Ectodermal cell (in vitro differentiated cells): ENCODE data around the gene TRIM61.
"Not testable (repeated sequence)": the region's sequence is repeated elsewhere in the genome, so short reads cannot be mapped to it uniquely, and the experiment has no call there.

Experiments used
- H3K27ac ChIP-seq: 2 replicates; pipeline ENCODE4 v1.7.0; 2013; ENCODE audit warnings: mild to moderate bottlenecking, low read depth, low read length; ENCODE audit not compliant: insufficient read depth, poor library complexity, severe bottlenecking
- H3K27me3 ChIP-seq: 2 replicates; pipeline ENCODE4 v1.7.0; 2013; ENCODE audit warnings: mild to moderate bottlenecking, low read length; ENCODE audit not compliant: insufficient read depth, control insufficient read depth, poor library complexity, severe bottlenecking
- H3K36me3 ChIP-seq: one replicate; pipeline ENCODE4 v1.7.0; 2013; ENCODE audit warnings: low read length; ENCODE audit not compliant: control insufficient read depth, insufficient read depth
- H3K4me1 ChIP-seq: one replicate; pipeline ENCODE4 v1.7.0; 2013; ENCODE audit warnings: low read length; ENCODE audit not compliant: control insufficient read depth, insufficient read depth
- H3K4me3 ChIP-seq: 2 replicates; pipeline ENCODE4 v1.7.0; 2013; ENCODE audit warnings: low read depth, low read length, control low read depth; ENCODE audit not compliant: insufficient read depth
- H3K9me3 ChIP-seq: 2 replicates; pipeline ENCODE4 v1.7.0; 2013; ENCODE audit warnings: mild to moderate bottlenecking, low read length, moderate library complexity; ENCODE audit not compliant: control insufficient read depth
- WGBS, 2 experiments: methylation state at CpG; one replicate each; pipeline ENCODE4 v1.1.7; 2013; ENCODE audit warnings: missing lambda C conversion rate in 2 of 2; 5-methylcytosine and 5-hydroxymethylcytosine counted together

Gene TRIM61

GRCh38 chr4:165006456-165006855, 29.0 kb upstream of the TRIM61 start:
- Histone ChIP-seq H3K4me1 (no peaks in the 10 kb centered on the region), H3K4me3 (no peak overlapping the region), H3K36me3 (no peaks in the 10 kb centered on the region), H3K27ac (no peak overlapping the region), H3K9me3 (no peaks in the 10 kb centered on the region), H3K27me3 (no peaks in the 10 kb centered on the region)
- WGBS, 2 experiments = 92 to 96% methylated on average over 9 of the region's 9 CpGs

- Histone ChIP-seq H3K27me3 (no peaks in the 10 kb centered on the region), H3K36me3 (no peaks in the 10 kb centered on the region), H3K4me1 (no peaks in the 10 kb centered on the region), H3K9me3 (no peaks in the 10 kb centered on the region), H3K4me3 (no peak overlapping the region), H3K27ac (no peak overlapping the region)
- 94 to 96% methylated on average over 6 of the region's 6 CpGs for WGBS, 2 experiments
These were observed 28.0 kb upstream of the TRIM61 start for GRCh38 chr4:165005352-165005925.

GRCh38 chr4:165001957-165002356, 24.5 kb upstream of the TRIM61 start:
- not testable (repeated sequence) for H3K4me3 ChIP-seq, H3K9me3 ChIP-seq, H3K27ac ChIP-seq, H3K4me1 ChIP-seq, H3K27me3 ChIP-seq, H3K36me3 ChIP-seq
- 69 to 71% methylated on average over 1 to 4 of the region's 4 CpGs for WGBS, 2 experiments

GRCh38 chr4:164998526-164999080, 21.1 kb upstream of the TRIM61 start:
- WGBS, 2 experiments = 78 to 80% methylated on average over 2 of the region's 2 CpGs
- H3K4me1 ChIP-seq, H3K4me3 ChIP-seq, H3K27me3 ChIP-seq, H3K9me3 ChIP-seq, H3K36me3 ChIP-seq, H3K27ac ChIP-seq: not testable (repeated sequence)

GRCh38 chr4:164997941-164998340, 20.5 kb upstream of the TRIM61 start:
- H3K27me3 ChIP-seq = no peaks in the 10 kb centered on the region
- no peak overlapping the region for H3K4me3 ChIP-seq
- WGBS, 2 experiments = 95 to 98% methylated on average over 6 of the region's 6 CpGs

GRCh38 chr4:164997324-164997723, 19.9 kb upstream of the TRIM61 start:
- Histone ChIP-seq H3K4me3 (no peak overlapping the region), H3K27me3 (no peaks in the 10 kb centered on the region), H3K4me1 (no peaks in the 10 kb centered on the region), H3K36me3 (no peaks in the 10 kb centered on the region), H3K27ac (no peak overlapping the region), H3K9me3 (no peaks in the 10 kb centered on the region)
- WGBS, 2 experiments = 91 to 94% methylated on average over 2 of the region's 2 CpGs

More at GRCh38 chr4:164997941-164998340, 20.5 kb upstream of the TRIM61 start:
- no peaks in the 10 kb centered on the region for H3K36me3 ChIP-seq
- H3K27ac ChIP-seq = no peak overlapping the region
- H3K4me1 ChIP-seq = no peaks in the 10 kb centered on the region
- no peaks in the 10 kb centered on the region for H3K9me3 ChIP-seq

- H3K4me1 ChIP-seq, H3K9me3 ChIP-seq, H3K4me3 ChIP-seq, H3K27ac ChIP-seq, H3K36me3 ChIP-seq, H3K27me3 ChIP-seq: not testable (repeated sequence)
- 86 to 87% methylated on average over 5 to 6 of the region's 6 CpGs for WGBS, 2 experiments
These were observed 18.7 kb upstream of the TRIM61 start for GRCh38 chr4:164996123-164996522.

- 85 to 90% methylated on average over 10 of the region's 10 CpGs for WGBS, 2 experiments
- H3K27ac ChIP-seq, H3K4me1 ChIP-seq, H3K9me3 ChIP-seq, H3K36me3 ChIP-seq, H3K4me3 ChIP-seq, H3K27me3 ChIP-seq: not testable (repeated sequence)
These were observed 13.3 kb upstream of the TRIM61 start for GRCh38 chr4:164990786-164991185.

- Histone ChIP-seq H3K9me3 (no peaks in the 10 kb centered on the region), H3K27ac (no peak overlapping the region), H3K4me1 (no peaks in the 10 kb centered on the region), H3K4me3 (no peak overlapping the region), H3K36me3 (no peaks in the 10 kb centered on the region), H3K27me3 (no peaks in the 10 kb centered on the region)
- 96 to 100% methylated on average over 2 of the region's 2 CpGs for WGBS, 2 experiments
These were observed 12.0 kb upstream of the TRIM61 start for GRCh38 chr4:164989471-164989870.

GRCh38 chr4:164971929-164972328, 5.5 kb downstream of the TRIM61 start:
- H3K27ac ChIP-seq, H3K36me3 ChIP-seq, H3K4me3 ChIP-seq, H3K27me3 ChIP-seq, H3K9me3 ChIP-seq, H3K4me1 ChIP-seq: not testable (repeated sequence)
- 100% methylated on average over 2 of the region's 2 CpGs for WGBS, 2 experiments

- no peaks in the 10 kb centered on the region for H3K27me3 ChIP-seq
- WGBS, 2 experiments = 67 to 79% methylated on average over 2 of the region's 2 CpGs
- no peak overlapping the region for H3K27ac ChIP-seq
- no peaks in the 10 kb centered on the region for H3K4me1 ChIP-seq
- no peak overlapping the region for H3K4me3 ChIP-seq
- H3K36me3 ChIP-seq = no peaks in the 10 kb centered on the region
- H3K9me3 ChIP-seq = no peaks in the 10 kb centered on the region
These were observed 17.6 kb downstream of the TRIM61 start for GRCh38 chr4:164959896-164960295.
